LNCAP (cell line): Measurements from ENCODE around the gene CXCL1.

Source experiments
- CTCF ChIP-seq: fragments of 450-650 bp; IDR thresholded peaks from 2 replicates; pipeline ENCODE4 v1.5.1; 2017; ENCODE audit warnings: mild to moderate bottlenecking

CXCL1 gene

GRCh38 chr4:73897380-73898136, 28.4 kb downstream of the CXCL1 start:
- no peak for TF ChIP-seq CTCF

- no peak for TF ChIP-seq CTCF
These were observed 31.8 kb downstream of the CXCL1 start for GRCh38 chr4:73901031-73901430.

- TF ChIP-seq CTCF, result no peak
These were observed 32.9 kb downstream of the CXCL1 start for GRCh38 chr4:73902038-73902637.

GRCh38 chr4:73902817-73903547, 33.8 kb downstream of the CXCL1 start:
- no peak for TF ChIP-seq CTCF

- no peak for TF ChIP-seq CTCF
These were observed 35.3 kb downstream of the CXCL1 start for GRCh38 chr4:73904491-73904890.

- no peak for TF ChIP-seq CTCF
These were observed 39.8 kb downstream of the CXCL1 start for GRCh38 chr4:73908965-73909364.

DNA sequence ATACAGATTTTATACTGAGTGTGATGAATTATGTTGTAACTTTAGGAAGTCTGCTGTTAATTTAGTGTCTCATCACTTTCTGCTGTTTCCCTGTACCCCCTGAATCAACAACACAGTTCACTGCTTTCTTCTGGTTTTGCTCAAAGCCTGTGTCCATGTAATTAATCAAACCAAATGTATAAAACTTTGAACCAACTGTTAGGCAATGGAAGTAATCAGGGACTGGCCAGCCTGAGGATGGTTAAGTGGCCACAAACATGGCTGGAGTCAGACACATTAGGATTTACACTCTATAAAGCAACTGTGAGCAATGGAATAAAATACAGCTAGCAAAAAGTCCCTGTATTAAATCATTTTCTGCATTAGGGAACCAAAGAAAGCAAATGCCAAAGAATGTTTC, 42.6 kb downstream of the CXCL1 start:
- no peak for TF ChIP-seq CTCF
